GM18511 (cell line): ENCODE data around the gene VPS52.
"Not testable (repeated sequence)": the region's sequence is repeated elsewhere in the genome, so short reads cannot be mapped to it uniquely, and the experiment has no call there.

Experiments used
- ATAC-seq: cut with Tn5 transposase; IDR thresholded peaks from one replicate; pipeline ENCODE4 v1.9.1; 2021; ENCODE audit warnings: mild to moderate bottlenecking, moderate library complexity; ENCODE audit not compliant: unreplicated experiment

Gene VPS52

GRCh38 chr6:33280539-33280938 lies 8.9 kb upstream of the VPS52 start:
- ATAC-seq = no peak

DNA sequence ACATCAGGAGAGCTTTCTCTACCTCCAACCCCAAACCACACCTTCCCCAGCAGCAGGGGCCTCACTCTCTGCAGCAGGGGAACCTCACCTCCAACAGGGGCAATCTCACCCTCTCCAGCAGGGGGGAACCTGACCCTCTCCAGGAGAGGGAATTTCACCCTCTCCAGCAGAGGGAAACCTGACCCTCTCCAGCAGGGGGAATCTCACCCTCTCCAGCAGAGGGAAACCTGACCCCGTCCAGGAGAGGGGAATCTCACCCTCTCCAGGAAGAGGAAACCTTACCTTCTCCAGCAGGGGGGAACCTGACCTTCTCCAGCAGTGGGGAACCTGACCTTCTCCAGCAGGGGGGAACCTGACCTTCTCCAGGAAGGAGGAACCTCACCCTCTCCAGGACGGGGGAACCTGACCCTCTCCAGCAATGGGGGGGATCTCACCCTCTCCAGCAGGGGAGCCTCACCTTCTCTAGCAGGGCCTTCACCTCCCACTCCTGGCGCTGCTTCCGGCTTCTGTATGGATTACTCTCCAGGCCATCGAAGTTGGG lies 8.4 kb upstream of the VPS52 start:
- ATAC-seq = no peak

- ATAC-seq = no peak
Measured at GRCh38 chr6:33279257-33279695, 7.6 kb upstream of the VPS52 start.

GRCh38 chr6:33278810-33279209 lies 7.1 kb upstream of the VPS52 start:
- no peak for ATAC-seq

DNA sequence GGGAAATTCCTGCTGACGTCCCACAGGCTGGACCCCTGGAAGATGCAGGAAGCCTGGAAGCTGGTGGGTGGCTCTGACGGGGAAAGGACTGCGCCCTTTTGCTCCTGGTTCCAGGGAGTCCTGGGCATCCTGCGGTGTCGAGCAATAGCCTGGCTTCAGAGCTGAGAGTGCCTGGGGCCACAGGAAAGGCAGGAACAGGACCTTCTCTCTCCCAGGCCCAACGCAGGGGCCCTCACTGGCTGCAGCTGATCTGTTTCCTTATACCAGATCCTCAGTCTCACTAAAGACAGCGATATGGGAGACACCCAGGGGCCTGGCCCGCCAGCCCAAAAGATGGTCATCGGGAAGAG lies 6.7 kb upstream of the VPS52 start:
- no peak for ATAC-seq

- ATAC-seq = peak; percentile 23
Measured at GRCh38 chr6:33277663-33278391, 6.2 kb upstream of the VPS52 start.

- peak; percentile 69 for ATAC-seq
Measured at GRCh38 chr6:33276864-33277662, 5.4 kb upstream of the VPS52 start, which contains the start of gene B3GALT4. Gene B3GALT4, plus strand, starts transcription at chr6:33277123. Its CDS starts 297 bp downstream, at chr6:33277420.

GRCh38 chr6:33276581-33276863 lies 4.8 kb upstream of the VPS52 start:
- ATAC-seq = no peak

DNA sequence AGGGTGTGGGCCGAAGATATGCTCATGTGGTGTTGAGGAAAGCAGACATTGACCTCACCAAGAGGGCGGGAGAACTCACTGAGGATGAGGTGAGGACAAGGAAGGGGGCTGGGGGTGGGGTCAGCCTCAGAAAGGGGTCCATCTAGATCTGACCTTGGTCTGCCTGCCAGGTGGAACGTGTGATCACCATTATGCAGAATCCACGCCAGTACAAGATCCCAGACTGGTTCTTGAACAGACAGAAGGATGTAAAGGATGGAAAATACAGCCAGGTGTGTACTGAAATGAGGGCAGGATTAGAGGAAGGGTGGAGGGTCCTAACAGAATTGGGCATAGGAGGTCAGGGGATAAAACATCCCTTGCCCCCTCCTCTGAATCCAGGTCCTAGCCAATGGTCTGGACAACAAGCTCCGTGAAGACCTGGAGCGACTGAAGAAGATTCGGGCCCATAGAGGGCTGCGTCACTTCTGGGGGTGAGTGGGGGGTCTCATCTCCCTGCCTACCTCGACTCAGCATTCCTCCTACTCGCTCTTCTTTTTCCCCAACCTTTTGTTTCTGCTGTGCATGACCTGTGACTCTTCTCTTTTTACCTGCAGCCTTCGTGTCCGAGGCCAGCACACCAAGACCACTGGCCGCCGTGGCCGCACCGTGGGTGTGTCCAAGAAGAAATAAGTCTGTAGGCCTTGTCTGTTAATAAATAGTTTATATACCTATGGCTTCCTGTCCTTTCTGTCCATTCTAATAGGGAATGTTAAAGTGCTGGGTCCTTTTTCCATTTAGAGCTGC lies 4.3 kb upstream of the VPS52 start:
- ATAC-seq = not testable (repeated sequence)

DNA sequence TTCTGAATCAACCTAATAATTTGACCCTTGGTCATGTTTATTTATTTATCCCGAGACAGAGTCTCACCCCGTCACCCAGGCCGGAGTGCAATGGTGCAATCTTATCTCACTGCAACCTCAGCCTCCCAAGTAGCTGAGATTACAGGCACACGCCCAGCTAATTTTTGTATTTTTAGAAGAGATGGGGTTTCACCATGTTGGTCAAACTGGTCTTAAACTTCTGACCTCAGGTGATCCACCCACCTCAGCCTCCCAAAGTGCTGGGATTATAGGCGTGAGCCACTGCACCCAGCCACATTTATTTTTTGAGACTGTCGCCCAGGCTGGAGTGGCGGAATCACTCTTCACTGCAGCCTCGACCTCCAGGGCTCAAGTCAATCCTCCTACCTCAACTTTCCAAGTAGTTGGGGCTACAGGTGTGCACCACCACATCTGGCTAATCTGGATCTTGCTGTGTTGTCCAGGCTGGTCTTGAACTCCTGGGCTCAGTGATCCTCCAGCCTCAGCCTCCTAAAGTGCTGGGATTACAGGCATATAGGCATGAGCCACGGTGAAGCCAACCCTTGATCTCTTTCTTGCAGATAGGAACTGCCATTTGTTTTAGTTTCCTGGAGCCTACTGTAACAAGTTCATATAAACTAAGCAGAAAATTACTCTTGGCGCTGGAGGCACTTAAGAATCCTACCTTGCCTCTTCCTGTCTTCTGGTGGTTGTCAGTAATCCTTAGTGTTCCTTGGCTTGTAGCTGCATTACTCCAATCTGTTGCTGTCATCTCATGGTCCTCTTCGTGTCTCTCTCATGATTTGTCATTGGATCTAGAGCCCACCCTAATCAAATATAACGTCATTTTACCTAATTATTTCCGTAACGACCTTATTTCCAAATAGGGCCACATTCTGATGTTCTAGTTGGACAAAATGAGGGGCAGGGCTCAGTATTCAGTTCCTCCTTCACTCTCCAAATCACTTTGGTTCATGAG lies 2.5 kb upstream of the VPS52 start:
- ATAC-seq = no peak

- no peak for ATAC-seq
Measured at GRCh38 chr6:33273129-33273923, 1.6 kb upstream of the VPS52 start.

- ATAC-seq = peak; percentile 19
Measured at GRCh38 chr6:33272275-33273128, 826 bp upstream of the VPS52 start.

- ATAC-seq = peak; percentile 6
Measured at GRCh38 chr6:33271117-33271467, 584 bp downstream of the VPS52 start.

DNA sequence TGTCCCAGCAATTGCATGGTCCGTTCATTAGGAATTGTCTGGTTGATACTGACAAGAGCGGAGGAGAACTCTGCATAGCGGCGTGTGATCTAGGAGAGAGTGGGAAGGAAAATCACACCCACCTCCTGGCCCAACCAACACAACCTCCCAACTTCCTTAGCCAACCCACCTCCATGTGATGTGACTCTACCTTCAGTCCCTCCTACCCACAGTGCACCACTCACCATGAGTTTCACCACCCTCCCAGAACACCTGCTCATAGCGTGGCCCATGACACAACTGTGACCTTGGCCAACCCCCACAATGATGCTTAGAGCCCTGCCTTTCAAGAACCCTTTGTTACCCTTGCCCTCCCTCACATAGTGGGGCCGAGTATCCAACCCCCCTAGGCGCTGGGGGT lies 7.7 kb downstream of the VPS52 start:
- ATAC-seq = no peak

DNA sequence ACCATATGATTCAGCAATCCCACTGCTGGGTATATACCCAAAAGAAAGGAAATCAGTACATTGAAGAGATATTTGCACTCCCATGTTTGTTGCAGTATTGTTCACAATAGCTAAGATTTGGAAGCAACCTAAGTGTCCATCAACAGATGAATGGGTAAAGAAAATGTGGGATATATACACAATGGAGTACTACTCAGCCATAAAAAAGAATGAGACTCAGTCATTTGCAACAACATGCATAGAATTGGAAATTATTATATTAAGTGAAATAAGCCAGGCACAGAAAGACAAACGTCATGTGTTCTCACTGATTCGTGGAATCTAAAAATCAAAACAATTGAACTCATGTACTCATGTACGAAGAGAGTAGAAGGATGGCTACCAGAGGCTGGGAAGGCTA lies 9.2 kb downstream of the VPS52 start:
- not testable (repeated sequence) for ATAC-seq

GRCh38 chr6:33259032-33259431 lies 12.6 kb downstream of the VPS52 start:
- ATAC-seq = no peak

DNA sequence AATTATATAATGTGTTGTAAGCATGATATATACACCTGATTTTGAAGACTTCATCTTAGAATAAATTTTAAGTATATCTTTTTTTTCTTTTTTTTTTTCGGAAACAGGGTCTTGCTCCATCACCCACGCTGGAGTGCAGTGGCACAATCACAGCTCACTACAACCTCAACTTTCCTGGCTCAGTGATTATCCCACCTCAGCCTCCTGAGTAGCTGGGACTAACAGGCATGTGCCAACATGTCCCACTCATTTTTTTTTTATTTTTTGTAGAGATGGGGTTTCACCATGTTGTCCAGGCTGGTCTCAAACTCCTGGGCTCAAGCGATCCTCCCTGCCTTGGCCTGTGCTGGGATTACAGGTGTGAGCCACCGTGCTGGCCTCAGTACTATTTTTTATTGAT lies 17.1 kb downstream of the VPS52 start:
- no peak for ATAC-seq

DNA sequence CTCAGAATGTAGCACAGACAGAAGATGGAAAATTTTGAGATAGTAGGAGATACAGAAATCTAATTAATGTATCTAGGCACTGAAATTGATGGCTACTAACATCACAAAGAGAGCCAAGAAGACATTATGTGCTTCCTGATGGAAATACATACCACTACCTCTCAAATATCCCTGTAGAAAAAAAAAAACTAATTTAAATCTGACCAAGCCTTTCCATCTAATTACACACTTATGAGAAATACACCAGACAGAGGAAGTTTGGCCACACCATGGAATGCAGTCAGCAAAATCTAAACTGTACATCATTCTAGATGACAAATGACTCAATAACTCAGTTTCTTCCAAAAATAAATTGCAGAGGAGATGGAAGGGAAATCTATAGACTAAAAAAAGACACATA lies 18.9 kb downstream of the VPS52 start:
- ATAC-seq = no peak
